SH-SY5Y (cell line): ENCODE results near the gene MSL1.

Experiments used
- GATA2 ChIP-seq: IDR thresholded peaks from 2 replicates; pipeline ENCODE4 v1.6.1; 2011; ENCODE audit warnings: mild to moderate bottlenecking, low read depth, low read length
- GATA3 ChIP-seq: IDR thresholded peaks from 2 replicates; pipeline ENCODE4 v1.6.1; 2011; ENCODE audit warnings: low read depth, mild to moderate bottlenecking, low read length, moderate library complexity

GRCh38 chr17:40153603-40154236 is 31.9 kb downstream of the MSL1 start:
- TF ChIP-seq GATA2: no peak
- no peak for TF ChIP-seq GATA3
